Dermis microvascular lymphatic vessel endothelial cell (primary cell): ENCODE data around the gene DNAJA3. TPM values are rescaled to one million over a fixed set of nuclear protein-coding genes. Genes with fewer than 3 reads are reported as not detected.

Source experiments
- DNase-seq, 2 donors: peaks; one replicate each; pipeline versions ENCODE4 v3.0.0 to v3.0.0-alpha.2; 2010; ENCODE audit warnings: low read depth in 2 of 2
- total RNA-seq: library from RNA; depleted of rRNA; stranded (reverse); fragments of >200 nt; gene quantifications from 2 replicates; pipeline ENCODE4 v1.2.1, GENCODE V29; 2014

Gene DNAJA3
- 38.0 and 42.2 TPM in 2 replicates for total RNA-seq

- DNase-seq = peak; percentile 81 to 96
Observed at GRCh38 chr16:4425378-4426020, at the start of gene DNAJA3. TSS of gene DNAJA3 (plus strand) at chr16:4425868. CDS start at chr16:4425882, 14 bp downstream.

- DNase-seq = no peak
Observed at GRCh38 chr16:4376126-4376892, 49.4 kb upstream of the DNAJA3 start.

- no peak for DNase-seq
Observed at GRCh38 chr16:4376893-4377572, 48.6 kb upstream of the DNAJA3 start.

GRCh38 chr16:4377573-4378154 is 48.0 kb upstream of the DNAJA3 start:
- DNase-seq = no peak

- DNase-seq = no peak
Observed at GRCh38 chr16:4378161-4378666, 47.5 kb upstream of the DNAJA3 start.

- DNase-seq = no peak
Observed at GRCh38 chr16:4378999-4379690, 46.5 kb upstream of the DNAJA3 start.

GRCh38 chr16:4380119-4381063 is 45.3 kb upstream of the DNAJA3 start:
- no peak for DNase-seq

GRCh38 chr16:4381072-4381934 is 44.4 kb upstream of the DNAJA3 start:
- DNase-seq = no peak

- no peak for DNase-seq
Observed at GRCh38 chr16:4381935-4382794, 43.5 kb upstream of the DNAJA3 start.

GRCh38 chr16:4382795-4383357 is 42.8 kb upstream of the DNAJA3 start:
- no peak for DNase-seq

GRCh38 chr16:4383591-4384444 is 41.9 kb upstream of the DNAJA3 start:
- DNase-seq = no peak

- no peak for DNase-seq
Observed at GRCh38 chr16:4384509-4384942, 41.1 kb upstream of the DNAJA3 start.

- no peak for DNase-seq
Observed at GRCh38 chr16:4385066-4385788, 40.4 kb upstream of the DNAJA3 start.

GRCh38 chr16:4385789-4386450 is 39.7 kb upstream of the DNAJA3 start:
- DNase-seq = no peak

- DNase-seq = no peak
Observed at GRCh38 chr16:4386451-4386805, 39.2 kb upstream of the DNAJA3 start.
